ENCODE results near the gene PKD2. TPM values are rescaled to one million over a fixed set of nuclear protein-coding genes. Genes with fewer than 3 reads are reported as not detected.

The PKD2 gene
- total RNA-seq, 1 donor from 2014 or later: 119 TPM

DNA sequence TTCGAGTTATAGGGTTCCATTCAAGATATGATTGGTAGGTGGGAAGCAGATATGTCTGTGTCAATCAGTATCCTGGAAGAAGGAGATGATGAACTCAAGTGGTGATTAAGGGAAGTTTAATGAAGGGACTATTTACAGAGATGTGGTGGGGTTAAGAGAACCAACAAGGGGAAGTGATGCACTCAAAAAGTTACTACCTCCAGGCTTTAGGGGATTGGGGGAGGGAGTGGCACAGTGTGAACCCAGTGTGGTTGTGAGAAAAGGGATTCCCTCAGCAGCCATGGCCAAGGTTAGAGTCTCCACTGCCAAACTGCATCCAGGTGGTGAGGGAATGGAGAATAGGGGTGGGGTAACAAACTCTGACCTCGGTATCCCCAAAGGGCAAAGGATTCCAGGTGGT, 27.9 kb downstream of the PKD2 start:
- no peaks in the 10 kb centered on the region for H3K9me3 ChIP-seq
- no peaks in the 10 kb centered on the region for H3K27me3 ChIP-seq
- H3K4me3 ChIP-seq: no peak overlapping the region
- peaks cover 41 to 88% of the 10 kb centered on the region in 2 donors for H3K36me3 ChIP-seq
- H3K4me1 ChIP-seq: peaks cover 0 to 2% of the 10 kb centered on the region in 2 donors
- DNase-seq (ENCODE audit: low spot score in 2 of 2): no peak
- no peak overlapping the region for H3K27ac ChIP-seq
- intact Hi-C loops (cut with DNase I): no loop called here
- TF ChIP-seq, protein P1, sequence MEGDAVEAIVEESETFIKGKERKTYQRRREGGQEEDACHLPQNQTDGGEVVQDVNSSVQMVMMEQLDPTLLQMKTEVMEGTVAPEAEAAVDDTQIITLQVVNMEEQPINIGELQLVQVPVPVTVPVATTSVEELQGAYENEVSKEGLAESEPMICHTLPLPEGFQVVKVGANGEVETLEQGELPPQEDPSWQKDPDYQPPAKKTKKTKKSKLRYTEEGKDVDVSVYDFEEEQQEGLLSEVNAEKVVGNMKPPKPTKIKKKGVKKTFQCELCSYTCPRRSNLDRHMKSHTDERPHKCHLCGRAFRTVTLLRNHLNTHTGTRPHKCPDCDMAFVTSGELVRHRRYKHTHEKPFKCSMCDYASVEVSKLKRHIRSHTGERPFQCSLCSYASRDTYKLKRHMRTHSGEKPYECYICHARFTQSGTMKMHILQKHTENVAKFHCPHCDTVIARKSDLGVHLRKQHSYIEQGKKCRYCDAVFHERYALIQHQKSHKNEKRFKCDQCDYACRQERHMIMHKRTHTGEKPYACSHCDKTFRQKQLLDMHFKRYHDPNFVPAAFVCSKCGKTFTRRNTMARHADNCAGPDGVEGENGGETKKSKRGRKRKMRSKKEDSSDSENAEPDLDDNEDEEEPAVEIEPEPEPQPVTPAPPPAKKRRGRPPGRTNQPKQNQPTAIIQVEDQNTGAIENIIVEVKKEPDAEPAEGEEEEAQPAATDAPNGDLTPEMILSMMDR (IDR thresholded peaks at IDR 0.05): no peak

DNA sequence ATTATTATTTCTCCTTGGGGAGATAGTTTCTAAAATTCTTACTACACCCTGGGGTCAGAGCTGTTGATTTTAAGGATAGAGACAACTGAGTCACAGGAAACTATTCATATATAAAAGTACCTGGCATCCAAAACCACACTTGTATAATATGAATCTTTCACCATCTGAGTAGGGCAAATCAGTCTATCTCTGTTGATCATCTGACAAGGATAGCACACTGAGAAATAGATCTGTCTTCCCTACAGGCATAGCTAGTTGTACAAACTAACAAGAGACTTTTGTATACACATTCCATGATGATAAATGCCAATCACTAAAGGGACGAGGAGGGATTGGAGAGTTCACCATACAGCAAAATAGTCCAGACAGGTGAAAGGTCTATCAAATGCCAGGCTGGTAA, 30.0 kb downstream of the PKD2 start:
- Histone ChIP-seq H3K9me3 (no peaks in the 10 kb centered on the region), H3K27me3 (no peaks in the 10 kb centered on the region), H3K4me1 (peaks cover 0 to 5% of the 10 kb centered on the region in 2 donors), H3K27ac (no peak overlapping the region), H3K4me3 (no peak overlapping the region), H3K36me3 (peaks cover 54 to 95% of the 10 kb centered on the region in 2 donors)
- TF ChIP-seq, protein P1 (IDR thresholded peaks at IDR 0.05): no peak
- intact Hi-C loops (cut with DNase I): no loop called here
- DNase-seq (ENCODE audit: low spot score in 2 of 2): no peak

DNA sequence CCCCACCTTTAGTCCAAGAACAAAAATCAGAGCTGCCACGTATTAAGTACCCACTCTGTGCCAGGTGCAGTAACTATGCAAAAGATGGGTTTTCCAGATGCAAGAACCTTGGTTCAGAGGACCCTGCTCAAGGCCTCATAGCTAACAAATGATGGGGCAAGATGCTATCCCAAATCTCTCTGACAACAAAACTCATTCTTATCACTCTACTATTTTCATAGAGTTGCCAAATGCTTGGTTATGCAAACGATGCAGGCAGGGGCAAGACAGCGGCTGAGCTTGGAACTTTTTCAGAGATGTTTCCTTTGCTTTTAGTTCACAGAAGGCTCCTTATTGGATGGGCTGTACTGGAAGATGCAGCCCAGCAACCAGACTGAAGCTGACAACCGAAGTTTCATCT, 30.5 kb downstream of the PKD2 start:
- H3K4me3 ChIP-seq: no peak overlapping the region
- no peak for DNase-seq (ENCODE audit: low spot score in 2 of 2)
- TF ChIP-seq, protein P1 (IDR thresholded peaks at IDR 0.05): no peak
- no peaks in the 10 kb centered on the region for H3K27me3 ChIP-seq
- H3K27ac ChIP-seq: no peak overlapping the region
- peaks cover 58 to 95% of the 10 kb centered on the region in 2 donors for H3K36me3 ChIP-seq
- intact Hi-C loops (cut with DNase I): no loop called here
- peaks cover 0 to 3% of the 10 kb centered on the region in 2 donors for H3K4me1 ChIP-seq
- H3K9me3 ChIP-seq: no peaks in the 10 kb centered on the region

DNA sequence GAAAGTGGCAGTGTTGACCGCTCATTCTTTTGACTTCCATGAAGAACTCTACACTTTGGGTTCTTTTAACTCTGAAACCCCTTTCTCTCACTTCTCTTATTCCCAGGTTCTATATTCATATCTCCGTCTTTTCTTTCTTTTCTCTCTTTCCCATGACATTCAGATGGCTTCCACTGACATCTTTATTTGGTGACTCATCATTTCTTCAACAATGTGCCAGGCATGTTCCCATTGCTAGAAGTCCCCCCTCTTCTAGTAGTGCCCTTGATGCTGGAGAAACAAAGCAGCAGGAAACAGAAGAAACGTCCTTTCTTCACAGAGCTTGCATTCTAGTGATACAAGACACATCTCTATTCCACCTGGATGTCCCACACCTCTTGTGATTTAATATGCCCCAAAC, 33.3 kb downstream of the PKD2 start:
- no peak overlapping the region for H3K4me3 ChIP-seq
- DNase-seq (ENCODE audit: low spot score in 2 of 2): no peak
- TF ChIP-seq, protein P1 (IDR thresholded peaks at IDR 0.05): no peak
- intact Hi-C loops (cut with DNase I): no loop called here
- H3K36me3 ChIP-seq: peaks cover 82 to 100% of the 10 kb centered on the region in 2 donors
- H3K9me3 ChIP-seq: no peaks in the 10 kb centered on the region
- H3K27me3 ChIP-seq: no peaks in the 10 kb centered on the region
- H3K4me1 ChIP-seq: peaks cover 0 to 6% of the 10 kb centered on the region in 2 donors
- H3K27ac ChIP-seq: peak overlapping the region; percentile 12 to 42

DNA sequence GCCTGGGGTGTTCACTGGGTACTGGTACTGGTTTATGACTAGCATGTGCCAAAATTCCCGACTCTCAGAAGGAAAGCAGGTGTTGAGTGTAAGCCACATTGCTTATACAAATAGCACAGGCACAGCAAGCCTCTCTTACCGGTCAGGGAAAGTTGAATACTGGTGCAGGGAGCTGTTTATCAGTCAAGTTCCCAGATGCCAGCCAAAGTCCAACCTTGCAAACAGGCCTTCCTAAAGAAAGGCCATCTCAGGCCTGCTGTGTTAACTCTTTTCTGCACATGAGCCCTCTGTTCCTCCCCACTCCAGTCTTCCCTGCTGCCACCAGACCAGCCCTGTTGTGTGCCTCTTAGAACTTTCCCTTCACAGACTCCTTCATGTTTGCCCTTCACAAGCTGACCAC, 34.2 kb downstream of the PKD2 start:
- H3K36me3 ChIP-seq: peaks cover 85 to 100% of the 10 kb centered on the region in 2 donors
- H3K27me3 ChIP-seq: no peaks in the 10 kb centered on the region
- H3K4me3 ChIP-seq: no peak overlapping the region
- TF ChIP-seq, protein P1 (IDR thresholded peaks at IDR 0.05): no peak
- H3K27ac ChIP-seq: peak overlapping the region; percentile 42 to 55
- DNase-seq (ENCODE audit: low spot score in 2 of 2): no peak
- intact Hi-C loops (cut with DNase I): no loop called here
- H3K9me3 ChIP-seq: no peaks in the 10 kb centered on the region
- H3K4me1 ChIP-seq: peaks cover 0 to 6% of the 10 kb centered on the region in 2 donors

DNA sequence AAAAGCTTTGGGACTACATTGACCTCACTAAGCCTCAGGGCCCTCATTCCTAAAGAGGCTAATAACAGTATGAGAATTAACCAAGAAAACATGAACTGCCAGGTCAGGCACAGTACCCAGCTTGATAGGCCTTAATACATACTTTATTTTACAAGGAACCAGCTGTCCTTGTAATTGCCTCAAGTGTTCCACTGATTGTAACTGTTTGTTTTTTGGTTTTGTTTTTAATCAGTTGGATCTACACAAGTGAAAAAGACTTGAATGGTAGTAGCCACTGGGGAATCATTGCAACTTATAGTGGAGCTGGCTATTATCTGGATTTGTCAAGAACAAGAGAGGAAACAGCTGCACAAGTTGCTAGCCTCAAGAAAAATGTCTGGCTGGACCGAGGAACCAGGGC, 35.6 kb downstream of the PKD2 start:
- peak overlapping the region; percentile 30 to 41 for H3K27ac ChIP-seq
- H3K4me3 ChIP-seq: no peak overlapping the region
- peaks cover 0 to 6% of the 10 kb centered on the region in 2 donors for H3K4me1 ChIP-seq
- TF ChIP-seq, protein P1 (IDR thresholded peaks at IDR 0.05): no peak
- H3K36me3 ChIP-seq: peaks cover 89 to 100% of the 10 kb centered on the region in 2 donors
- no peaks in the 10 kb centered on the region for H3K9me3 ChIP-seq
- DNase-seq (ENCODE audit: low spot score in 2 of 2): no peak
- intact Hi-C loops (cut with DNase I): no loop called here
- H3K27me3 ChIP-seq: no peaks in the 10 kb centered on the region
